Muscle layer of duodenum (tissue), 2 donors: Measurements from ENCODE around the gene TMEM175.
A peak's percentile ranks its signal among the peaks of the same experiment; 100 is the strongest.

Source experiments
- H3K27ac ChIP-seq: one replicate; pipeline ENCODE4 v1.7.0; 2013; ENCODE audit warnings: mild to moderate bottlenecking, low read length
- H3K27me3 ChIP-seq: one replicate; pipeline ENCODE4 v1.7.0; 2013; ENCODE audit warnings: low read depth, mild to moderate bottlenecking, control low read depth, low read length
- H3K36me3 ChIP-seq, 2 donors: one replicate each; pipeline ENCODE4 v1.7.0; 2013; ENCODE audit warnings: low read length in 2 of 2, control low read depth in 1 of 2, mild to moderate bottlenecking in 1 of 2; ENCODE audit not compliant: insufficient read depth in 2 of 2, control insufficient read depth in 1 of 2
- H3K4me1 ChIP-seq, 2 donors: one replicate each; pipeline ENCODE4 v1.7.0; 2013; ENCODE audit warnings: low read length in 2 of 2, mild to moderate bottlenecking in 2 of 2, control low read depth in 1 of 2, moderate library complexity in 1 of 2; ENCODE audit not compliant: insufficient read depth in 2 of 2, control insufficient read depth in 1 of 2
- H3K4me3 ChIP-seq, 2 donors: one replicate each; pipeline ENCODE4 v1.7.0; 2013; ENCODE audit warnings: low read length in 2 of 2, low read depth in 1 of 2, mild to moderate bottlenecking in 1 of 2
- H3K9me3 ChIP-seq, 2 donors: one replicate each; pipeline ENCODE4 v1.7.0; 2013; ENCODE audit warnings: low read length in 2 of 2, control low read depth in 1 of 2, mild to moderate bottlenecking in 1 of 2; ENCODE audit not compliant: control insufficient read depth in 1 of 2
- donor health status: healthy.

TMEM175 gene

GRCh38 chr4:964346-965025 is 32.2 kb downstream of the TMEM175 start:
- Histone ChIP-seq H3K27ac (no peak overlapping the region), H3K9me3 (no peaks in the 10 kb centered on the region), H3K27me3 (no peaks in the 10 kb centered on the region), H3K4me1 (peaks cover 0 to 5% of the 10 kb centered on the region in 2 donors), H3K36me3 (peaks cover 0 to 38% of the 10 kb centered on the region in 2 donors), H3K4me3 (no peak overlapping the region)

GRCh38 chr4:965048-965765 is 32.9 kb downstream of the TMEM175 start:
- H3K4me1 ChIP-seq: peaks cover 0 to 5% of the 10 kb centered on the region in 2 donors
- H3K9me3 ChIP-seq: no peaks in the 10 kb centered on the region
- no peaks in the 10 kb centered on the region for H3K27me3 ChIP-seq
- peaks cover 0 to 38% of the 10 kb centered on the region in 2 donors for H3K36me3 ChIP-seq
- H3K4me3 ChIP-seq: no peak overlapping the region
- no peak overlapping the region for H3K27ac ChIP-seq

GRCh38 chr4:965766-966134 is 33.5 kb downstream of the TMEM175 start:
- Histone ChIP-seq H3K27ac (no peak overlapping the region), H3K27me3 (no peaks in the 10 kb centered on the region), H3K4me1 (peaks cover 0 to 5% of the 10 kb centered on the region in 2 donors), H3K36me3 (peaks cover 0 to 38% of the 10 kb centered on the region in 2 donors), H3K4me3 (no peak overlapping the region), H3K9me3 (no peaks in the 10 kb centered on the region)

GRCh38 chr4:966266-967112 is 34.2 kb downstream of the TMEM175 start:
- no peaks in the 10 kb centered on the region for H3K27me3 ChIP-seq
- no peaks in the 10 kb centered on the region for H3K9me3 ChIP-seq
- peaks cover 0 to 9% of the 10 kb centered on the region in 2 donors for H3K4me1 ChIP-seq
- no peak overlapping the region for H3K27ac ChIP-seq
- H3K36me3 ChIP-seq: peaks cover 0 to 35% of the 10 kb centered on the region in 2 donors
- no peak overlapping the region for H3K4me3 ChIP-seq

GRCh38 chr4:967113-968104 is 35.1 kb downstream of the TMEM175 start:
- Histone ChIP-seq H3K4me3 (no peak overlapping the region), H3K4me1 (peaks cover 0 to 18% of the 10 kb centered on the region in 2 donors)

GRCh38 chr4:968221-968620 is 36.0 kb downstream of the TMEM175 start:
- H3K27me3 ChIP-seq: no peaks in the 10 kb centered on the region
- no peak overlapping the region for H3K4me3 ChIP-seq
- no peak overlapping the region for H3K27ac ChIP-seq
- peaks cover 0 to 24% of the 10 kb centered on the region in 2 donors for H3K4me1 ChIP-seq
- H3K9me3 ChIP-seq: no peaks in the 10 kb centered on the region
- H3K36me3 ChIP-seq: peaks cover 0 to 19% of the 10 kb centered on the region in 2 donors

More at GRCh38 chr4:967113-968104, 35.1 kb downstream of the TMEM175 start:
- no peak overlapping the region for H3K27ac ChIP-seq
- H3K36me3 ChIP-seq: peaks cover 0 to 27% of the 10 kb centered on the region in 2 donors
- no peaks in the 10 kb centered on the region for H3K27me3 ChIP-seq
- H3K9me3 ChIP-seq: no peaks in the 10 kb centered on the region

- H3K4me1 ChIP-seq: peaks cover 0 to 26% of the 10 kb centered on the region in 2 donors
- no peak overlapping the region for H3K27ac ChIP-seq
- peaks cover 0 to 17% of the 10 kb centered on the region in 2 donors for H3K36me3 ChIP-seq
- H3K4me3 ChIP-seq: no peak overlapping the region
- no peaks in the 10 kb centered on the region for H3K9me3 ChIP-seq
- H3K27me3 ChIP-seq: no peaks in the 10 kb centered on the region
Measured at GRCh38 chr4:968621-969394, 36.5 kb downstream of the TMEM175 start.

GRCh38 chr4:970046-970745 is 37.9 kb downstream of the TMEM175 start:
- Histone ChIP-seq H3K4me3 (no peak overlapping the region), H3K27ac (no peak overlapping the region), H3K4me1 (peaks cover 0 to 30% of the 10 kb centered on the region in 2 donors)

GRCh38 chr4:970854-971520 is 38.7 kb downstream of the TMEM175 start:
- Histone ChIP-seq H3K36me3 (peaks cover 0 to 4% of the 10 kb centered on the region in 2 donors), H3K4me1 (peaks cover 0 to 30% of the 10 kb centered on the region in 2 donors), H3K4me3 (peak overlapping the region in 1 of 2 donors; percentile 16), H3K27me3 (no peaks in the 10 kb centered on the region), H3K9me3 (no peaks in the 10 kb centered on the region), H3K27ac (no peak overlapping the region)

More at GRCh38 chr4:970046-970745, 37.9 kb downstream of the TMEM175 start:
- peaks cover 0 to 12% of the 10 kb centered on the region in 2 donors for H3K36me3 ChIP-seq
- H3K27me3 ChIP-seq: no peaks in the 10 kb centered on the region
- H3K9me3 ChIP-seq: no peaks in the 10 kb centered on the region
